ENCODE results near the gene TCEAL4.

GRCh38 chrX:103536071-103536470 lies 49.2 kb upstream of the TCEAL4 start:
- TF ChIP-seq POLR2A (IDR thresholded peaks at IDR 0.05) (no peak), CTCF (IDR thresholded peaks at IDR 0.05) (no peak), POLR2AphosphoS5 (IDR thresholded peaks at IDR 0.05) (peak; percentile 62)
